Measurements from ENCODE around the gene CCDC107. TPM values are rescaled to one million over a fixed set of nuclear protein-coding genes. Genes with fewer than 3 reads are reported as not detected.
"Not testable (repeated sequence)": the region's sequence is repeated elsewhere in the genome, so short reads cannot be mapped to it uniquely, and the experiment has no call there.

Gene CCDC107
- total RNA-seq, 1 experiment from 2014 or later: 8.4 TPM

GRCh38 chr9:35637427-35637955, 20.6 kb upstream of the CCDC107 start:
- DNase-seq (ENCODE audit: extremely low read depth, low read depth): not testable (repeated sequence)

GRCh38 chr9:35638751-35639150, 19.3 kb upstream of the CCDC107 start:
- not testable (repeated sequence) for DNase-seq (ENCODE audit: extremely low read depth, low read depth)

GRCh38 chr9:35639225-35639624, 18.9 kb upstream of the CCDC107 start:
- not testable (repeated sequence) for DNase-seq (ENCODE audit: extremely low read depth, low read depth)

- DNase-seq (ENCODE audit: extremely low read depth, low read depth): no peak
Measured at GRCh38 chr9:35639631-35640030, 18.5 kb upstream of the CCDC107 start.

- DNase-seq (ENCODE audit: extremely low read depth, low read depth): not testable (repeated sequence)
Measured at GRCh38 chr9:35640431-35640830, 17.7 kb upstream of the CCDC107 start.

- not testable (repeated sequence) for DNase-seq (ENCODE audit: extremely low read depth, low read depth)
Measured at GRCh38 chr9:35641478-35641877, 16.6 kb upstream of the CCDC107 start.

GRCh38 chr9:35643046-35643445, 15.0 kb upstream of the CCDC107 start:
- DNase-seq (ENCODE audit: extremely low read depth, low read depth): no peak

- DNase-seq (ENCODE audit: extremely low read depth, low read depth): not testable (repeated sequence)
Measured at GRCh38 chr9:35645736-35646135, 12.4 kb upstream of the CCDC107 start.

- DNase-seq (ENCODE audit: extremely low read depth, low read depth): no peak
Measured at GRCh38 chr9:35646153-35646532, 11.9 kb upstream of the CCDC107 start.

GRCh38 chr9:35646533-35647265, 11.4 kb upstream of the CCDC107 start:
- DNase-seq (ENCODE audit: extremely low read depth, low read depth): peak; percentile 77

GRCh38 chr9:35649431-35650340, 8.4 kb upstream of the CCDC107 start:
- no peak for DNase-seq (ENCODE audit: extremely low read depth, low read depth)

GRCh38 chr9:35650341-35651158, 7.5 kb upstream of the CCDC107 start, which contains the start of gene SIT1:
TSS of gene SIT1 (minus strand) at chr9:35650931. CDS start at chr9:35650853, 78 bp downstream.
- no peak for DNase-seq (ENCODE audit: extremely low read depth, low read depth)

GRCh38 chr9:35651956-35652828, 5.9 kb upstream of the CCDC107 start:
- DNase-seq (ENCODE audit: extremely low read depth, low read depth): no peak

GRCh38 chr9:35652829-35653209, 5.3 kb upstream of the CCDC107 start:
- no peak for DNase-seq (ENCODE audit: extremely low read depth, low read depth)

GRCh38 chr9:35653611-35654010, 4.5 kb upstream of the CCDC107 start:
- DNase-seq (ENCODE audit: extremely low read depth, low read depth): no peak

- no peak for DNase-seq (ENCODE audit: extremely low read depth, low read depth)
Measured at GRCh38 chr9:35656348-35656747, 1.7 kb upstream of the CCDC107 start.

GRCh38 chr9:35656831-35657545, 1.1 kb upstream of the CCDC107 start:
- no peak for DNase-seq (ENCODE audit: extremely low read depth, low read depth)

GRCh38 chr9:35657546-35658136, 451 bp upstream of the CCDC107 start, which contains the start of gene RMRP:
TSS of gene RMRP (minus strand) at chr9:35658019.
- peak; percentile 97 for DNase-seq (ENCODE audit: extremely low read depth, low read depth)

GRCh38 chr9:35658968-35659220, 802 bp downstream of the CCDC107 start:
- DNase-seq (ENCODE audit: extremely low read depth, low read depth): no peak

Measured in NCI-H460 (cell line).